T-helper 2 cell treated with Interferon-gamma antibody and Interleukin-4, amounts not matched to agents 5 μg/mL and 100 μg/mL, for 36 hours (primary cell): ENCODE measurements around the gene USP12.
A peak's percentile ranks its signal among the peaks of the same experiment; 100 is the strongest.

Experiments
- DNase-seq: peaks from one replicate; pipeline ENCODE4 v3.0.0; 2021; ENCODE audit warnings: low spot score
- H3K27ac Mint-ChIP-seq: one replicate; pipeline ENCODE4 v1.8.0; 2021; ENCODE audit warnings: mild to moderate bottlenecking, mixed read lengths
- H3K27me3 Mint-ChIP-seq: one replicate; pipeline ENCODE4 v1.8.0; 2021; ENCODE audit warnings: low read depth, mixed read lengths
- H3K36me3 Mint-ChIP-seq: one replicate; pipeline ENCODE4 v1.8.0; 2021; ENCODE audit warnings: low read depth, mixed read lengths
- H3K4me1 Mint-ChIP-seq: one replicate; pipeline ENCODE4 v1.8.0; 2021; ENCODE audit warnings: low read depth, mixed read lengths
- H3K4me3 Mint-ChIP-seq: one replicate; pipeline ENCODE4 v1.8.0; 2022; ENCODE audit warnings: mild to moderate bottlenecking, moderate library complexity, mixed read lengths
- H3K9me3 Mint-ChIP-seq: one replicate; pipeline ENCODE4 v1.8.0; 2021; ENCODE audit warnings: mixed read lengths

Gene USP12

DNA sequence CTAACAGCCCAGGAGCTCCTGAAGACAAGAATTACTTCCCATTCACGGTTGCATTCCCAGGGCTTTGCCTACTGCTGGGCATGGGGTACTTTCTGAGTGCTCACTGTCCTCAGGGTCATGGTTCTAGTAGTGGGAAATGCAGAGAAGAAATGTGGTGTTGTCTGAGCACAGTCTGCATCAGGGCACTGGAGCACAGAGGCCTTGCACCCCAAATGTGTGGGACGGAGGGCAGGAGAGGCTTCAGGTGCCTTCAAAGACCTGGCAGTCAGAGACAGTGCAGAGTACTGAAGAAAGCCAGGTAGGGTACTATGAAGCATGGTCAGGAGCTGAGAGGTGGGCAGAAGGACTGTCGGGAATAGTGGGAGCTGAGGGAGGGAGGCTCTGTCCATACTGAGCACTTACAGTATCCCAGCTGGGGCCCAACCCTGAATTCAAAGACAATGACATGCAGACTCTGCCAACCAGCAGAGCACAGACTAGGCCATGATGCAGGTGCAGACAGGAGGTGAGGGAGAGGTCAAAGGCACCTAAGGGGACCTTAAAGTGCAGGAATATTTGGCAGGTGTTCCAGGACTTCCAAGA, 144.4 kb downstream of the USP12 start:
- H3K9me3 Mint-ChIP-seq, result no peaks in the 10 kb centered on the region
- DNase-seq, result no peak
- peaks cover 6% of the 10 kb centered on the region for H3K4me1 Mint-ChIP-seq
- no peaks in the 10 kb centered on the region for H3K36me3 Mint-ChIP-seq
- H3K27ac Mint-ChIP-seq, result no peak overlapping the region
- peaks cover 24% of the 10 kb centered on the region for H3K27me3 Mint-ChIP-seq
- no peak overlapping the region for H3K4me3 Mint-ChIP-seq

DNA sequence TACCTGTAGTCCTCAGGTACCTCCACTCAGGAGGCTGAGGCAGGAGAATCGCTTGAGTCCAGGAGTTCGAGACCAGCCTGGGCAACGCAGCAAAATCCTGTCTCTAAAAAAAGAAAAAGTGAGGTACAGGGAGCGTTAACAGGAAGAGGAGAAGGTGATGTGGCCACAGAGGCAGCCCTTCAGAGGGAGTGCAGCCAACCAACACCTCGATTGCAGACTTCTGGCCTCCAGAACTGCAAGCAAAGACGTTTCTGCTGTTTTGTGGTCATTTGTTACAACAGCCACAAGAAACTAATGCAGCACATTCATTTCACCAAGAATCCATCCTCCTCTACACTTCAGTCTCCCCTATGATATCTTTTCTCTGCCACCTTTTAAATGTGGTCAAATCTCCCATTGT, 145.2 kb downstream of the USP12 start:
- Mint-ChIP-seq H3K4me1 (peaks cover 6% of the 10 kb centered on the region), H3K4me3 (no peak overlapping the region), H3K27ac (no peak overlapping the region), H3K27me3 (peaks cover 24% of the 10 kb centered on the region), H3K36me3 (no peaks in the 10 kb centered on the region), H3K9me3 (no peaks in the 10 kb centered on the region)
- no peak for DNase-seq

GRCh38 chr13:27024776-27025492, 146.7 kb downstream of the USP12 start:
- Mint-ChIP-seq H3K4me1 (peaks cover 6% of the 10 kb centered on the region), H3K9me3 (no peaks in the 10 kb centered on the region), H3K4me3 (no peak overlapping the region), H3K27me3 (peaks cover 21% of the 10 kb centered on the region), H3K36me3 (no peaks in the 10 kb centered on the region), H3K27ac (no peak overlapping the region)
- no peak for DNase-seq

DNA sequence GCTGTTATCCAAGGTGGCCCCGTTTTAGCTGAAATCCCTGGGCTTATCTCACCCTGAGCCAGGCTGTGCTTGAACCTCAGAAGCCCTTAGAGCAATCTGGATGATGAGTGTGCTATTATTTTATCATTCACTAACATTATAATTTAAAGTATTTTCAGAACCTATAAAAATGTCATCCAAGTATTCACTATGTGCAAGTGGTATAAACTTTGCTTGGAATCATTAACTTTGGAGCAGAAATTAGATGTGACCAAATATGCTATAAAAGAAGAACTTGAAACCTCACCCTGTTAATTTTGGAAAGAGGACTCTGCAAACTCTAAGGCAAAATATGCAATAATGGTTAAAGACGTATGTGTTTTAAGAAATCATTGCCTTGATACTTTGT, 147.5 kb downstream of the USP12 start:
- H3K9me3 Mint-ChIP-seq, result no peaks in the 10 kb centered on the region
- H3K36me3 Mint-ChIP-seq, result no peaks in the 10 kb centered on the region
- no peak overlapping the region for H3K4me3 Mint-ChIP-seq
- H3K27me3 Mint-ChIP-seq, result peaks cover 17% of the 10 kb centered on the region
- DNase-seq, result no peak
- no peak overlapping the region for H3K27ac Mint-ChIP-seq
- H3K4me1 Mint-ChIP-seq, result peaks cover 6% of the 10 kb centered on the region

DNA sequence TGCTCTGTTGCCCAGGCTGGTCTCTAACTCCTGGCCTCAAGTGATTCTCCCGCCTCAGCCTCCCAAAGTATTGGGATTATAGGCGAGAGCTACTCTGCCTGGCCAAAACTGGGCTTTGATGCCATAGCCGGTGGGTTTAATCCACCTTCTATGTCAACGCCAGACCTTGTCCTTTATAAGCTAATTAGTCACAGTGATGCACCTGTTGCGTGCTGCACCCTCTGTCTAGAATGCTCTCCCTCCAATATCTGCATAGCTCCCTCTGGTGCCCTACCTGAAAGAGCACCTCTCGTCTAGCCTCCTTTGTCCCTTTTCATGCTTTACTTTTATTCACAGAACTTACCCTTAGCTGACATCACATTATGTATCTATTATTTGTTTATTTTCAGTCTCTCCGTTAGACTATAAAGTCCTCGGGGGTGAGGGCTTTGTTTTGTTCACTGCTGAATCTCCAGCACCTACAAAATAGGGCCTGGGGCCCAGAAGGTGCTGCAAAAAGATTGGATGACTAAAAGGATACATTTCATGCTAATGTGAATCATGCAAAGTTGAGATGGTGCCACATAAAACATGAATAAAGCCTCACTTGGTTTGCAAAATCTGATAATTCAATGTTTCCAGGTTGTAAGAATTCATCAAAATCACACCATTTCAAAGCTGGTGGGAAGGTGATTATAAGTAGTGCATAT, 148.1 kb downstream of the USP12 start:
- peaks cover 14% of the 10 kb centered on the region for H3K27me3 Mint-ChIP-seq
- H3K36me3 Mint-ChIP-seq, result no peaks in the 10 kb centered on the region
- H3K4me1 Mint-ChIP-seq, result peaks cover 6% of the 10 kb centered on the region
- no peak overlapping the region for H3K4me3 Mint-ChIP-seq
- H3K27ac Mint-ChIP-seq, result no peak overlapping the region
- H3K9me3 Mint-ChIP-seq, result no peaks in the 10 kb centered on the region
- no peak for DNase-seq

DNA sequence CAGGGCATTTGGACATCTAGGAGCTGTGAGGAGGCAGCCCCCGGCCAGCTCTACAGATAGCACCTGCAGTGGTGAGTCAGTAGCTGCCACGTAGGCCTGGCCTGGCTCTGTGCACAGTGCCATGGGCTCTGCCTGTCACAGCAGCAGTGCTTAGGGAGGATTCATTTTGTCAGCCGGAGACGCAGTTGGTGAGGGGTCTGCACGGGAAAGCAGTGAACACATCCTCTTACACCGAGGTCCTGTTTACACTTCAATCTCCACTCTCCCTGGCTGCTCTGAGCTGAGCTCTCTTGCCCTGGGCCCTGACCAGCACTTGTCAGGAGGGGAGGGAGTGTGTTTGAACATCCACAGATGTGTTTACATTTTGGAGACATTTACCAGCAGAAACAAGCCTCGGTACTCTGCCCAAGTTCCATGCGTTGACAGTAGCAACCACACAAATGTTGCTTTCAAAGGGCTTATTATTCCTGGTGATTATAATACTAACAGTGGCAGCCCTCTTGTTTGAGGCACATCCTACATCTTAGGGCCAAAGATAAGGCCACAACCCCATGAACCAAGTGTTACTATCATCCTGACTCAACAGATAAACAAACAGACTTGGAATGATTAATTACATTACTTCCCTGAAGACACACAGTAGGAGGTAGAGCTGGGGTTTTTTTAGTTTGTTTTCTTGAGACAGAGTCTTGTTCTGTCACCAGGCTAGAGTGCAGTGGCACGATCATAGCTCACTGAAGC, 148.9 kb downstream of the USP12 start:
- Mint-ChIP-seq H3K9me3 (no peaks in the 10 kb centered on the region), H3K4me1 (peaks cover 6% of the 10 kb centered on the region), H3K27me3 (peaks cover 14% of the 10 kb centered on the region), H3K4me3 (no peak overlapping the region), H3K27ac (no peak overlapping the region), H3K36me3 (no peaks in the 10 kb centered on the region)
- peak; percentile 23 for DNase-seq

DNA sequence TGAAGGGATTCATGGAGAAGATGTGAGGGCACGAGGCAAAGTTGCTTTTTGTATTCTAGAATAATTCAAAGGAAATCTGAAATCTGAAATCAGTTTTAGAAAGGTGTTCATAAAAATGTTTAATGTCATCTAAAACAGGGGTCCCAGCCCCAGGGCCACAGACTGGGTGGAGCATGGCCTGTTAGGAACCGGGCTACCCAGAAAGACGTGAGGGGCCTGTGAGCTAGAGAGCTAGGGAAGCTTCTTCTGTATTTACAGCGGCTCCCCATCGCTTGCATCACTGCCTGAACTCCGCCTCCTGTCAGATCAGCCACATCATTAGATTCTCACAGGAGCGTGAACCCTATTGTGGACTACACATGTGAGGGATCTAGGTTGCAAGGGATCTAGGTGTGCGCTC, 151.2 kb downstream of the USP12 start:
- no peak for DNase-seq
- H3K36me3 Mint-ChIP-seq, result no peaks in the 10 kb centered on the region
- no peak overlapping the region for H3K4me3 Mint-ChIP-seq
- H3K27ac Mint-ChIP-seq, result no peak overlapping the region
- peaks cover 2% of the 10 kb centered on the region for H3K4me1 Mint-ChIP-seq
- peaks cover 6% of the 10 kb centered on the region for H3K27me3 Mint-ChIP-seq
- H3K9me3 Mint-ChIP-seq, result no peaks in the 10 kb centered on the region

DNA sequence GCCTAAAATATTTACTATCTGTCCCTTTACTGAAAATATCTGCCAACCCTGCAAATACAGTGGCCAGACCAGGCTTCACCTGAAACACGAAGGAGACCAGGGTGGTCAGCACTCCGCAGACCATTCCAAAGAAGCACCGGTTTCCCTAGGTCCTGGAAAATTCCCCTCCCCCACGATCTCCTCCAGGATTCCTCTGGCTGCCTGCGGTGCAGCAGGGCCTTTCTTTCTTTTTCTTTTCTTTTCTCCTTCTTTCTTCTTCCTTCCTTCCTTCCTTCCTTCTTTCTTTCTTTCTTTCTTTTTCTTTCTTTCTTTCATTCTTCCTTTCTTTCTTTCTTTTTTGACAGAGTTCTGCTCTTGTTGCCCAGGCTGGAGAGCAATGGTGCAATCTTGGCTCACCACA, 152.7 kb downstream of the USP12 start:
- peaks cover 2% of the 10 kb centered on the region for H3K4me1 Mint-ChIP-seq
- DNase-seq, result no peak
- H3K27ac Mint-ChIP-seq, result no peak overlapping the region
- H3K27me3 Mint-ChIP-seq, result peaks cover 8% of the 10 kb centered on the region
- no peak overlapping the region for H3K4me3 Mint-ChIP-seq
- no peaks in the 10 kb centered on the region for H3K9me3 Mint-ChIP-seq
- H3K36me3 Mint-ChIP-seq, result no peaks in the 10 kb centered on the region

DNA sequence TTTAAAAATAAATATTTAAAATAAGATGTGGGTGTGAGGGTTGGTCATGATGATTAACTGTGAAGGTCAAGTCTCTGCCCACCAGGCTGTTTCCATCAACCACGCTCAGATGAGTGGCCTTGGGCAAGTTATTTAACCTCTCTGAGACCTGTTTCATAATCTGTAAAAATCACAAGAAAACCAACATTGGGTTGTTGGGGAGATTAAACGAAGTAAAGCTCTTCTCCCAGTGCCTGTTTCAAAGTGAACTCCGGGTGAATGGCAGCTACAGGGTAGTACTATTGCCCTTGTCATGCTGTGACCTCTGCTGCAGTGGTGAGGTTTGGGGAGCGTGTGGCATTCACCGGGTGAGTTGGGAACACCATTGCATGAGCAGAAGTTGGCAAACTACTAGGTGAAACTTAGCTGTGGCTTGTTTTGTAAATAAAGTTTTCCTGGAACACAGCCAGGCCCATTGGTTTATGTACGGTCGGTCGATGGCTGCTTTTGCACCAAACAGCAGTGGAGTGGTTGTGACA, 153.2 kb downstream of the USP12 start:
- Mint-ChIP-seq H3K36me3 (no peaks in the 10 kb centered on the region), H3K9me3 (no peaks in the 10 kb centered on the region), H3K27ac (no peak overlapping the region), H3K27me3 (peaks cover 10% of the 10 kb centered on the region), H3K4me1 (peaks cover 2% of the 10 kb centered on the region), H3K4me3 (no peak overlapping the region)
- DNase-seq, result no peak

- Mint-ChIP-seq H3K27me3 (peaks cover 10% of the 10 kb centered on the region), H3K9me3 (no peaks in the 10 kb centered on the region), H3K36me3 (no peaks in the 10 kb centered on the region), H3K27ac (no peak overlapping the region), H3K4me1 (no peaks in the 10 kb centered on the region), H3K4me3 (no peak overlapping the region)
- DNase-seq, result no peak
Measured at GRCh38 chr13:27016875-27017274, 154.7 kb downstream of the USP12 start.
